GM23338 (cell line): ENCODE data around the gene ANKLE2. TPM values are rescaled to one million over a fixed set of nuclear protein-coding genes. Genes with fewer than 3 reads are reported as not detected.

Source experiments
- ATAC-seq: fragments of 200-7000 bp; cut with Tn5 transposase; 3 replicates; pipeline ENCODE4 v1.9.1; 2020
- DNase-seq: peaks from one replicate; pipeline ENCODE4 v3.0.0-alpha.2; 2015; ENCODE audit warnings: low spot score
- H2AFZ ChIP-seq: fragments of 200-600 bp; sonication (generic); 2 replicates; pipeline ENCODE4 v1.8.0; 2016; ENCODE audit warnings: antibody characterized with exemption, mild to moderate bottlenecking, moderate library complexity
- H3F3A ChIP-seq: fragments of 200-600 bp; sonication (generic); replicated peaks from 2 replicates; pipeline ENCODE4 v1.8.0; 2017; ENCODE audit warnings: antibody characterized with exemption, mixed run types, low read depth
- H3K27ac ChIP-seq: fragments of 200-600 bp; sonication (generic); 2 replicates; pipeline ENCODE4 v1.6.1; 2016; ENCODE audit warnings: low read depth
- H3K27me3 ChIP-seq: fragments of 200-600 bp; sonication (generic); 2 replicates; pipeline ENCODE4 v1.8.0; 2016; ENCODE audit warnings: mild to moderate bottlenecking, mixed run types, moderate library complexity; ENCODE audit not compliant: insufficient read depth
- H3K36me3 ChIP-seq: fragments of 200-600 bp; sonication (generic); 2 replicates; pipeline ENCODE4 v1.8.0; 2016; ENCODE audit warnings: mild to moderate bottlenecking; ENCODE audit not compliant: insufficient read depth
- H3K4me1 ChIP-seq: fragments of 200-600 bp; sonication (generic); 2 replicates; pipeline ENCODE4 v1.8.0; 2016; ENCODE audit warnings: mild to moderate bottlenecking, moderate library complexity; ENCODE audit not compliant: insufficient read depth
- H3K4me2 ChIP-seq: fragments of 200-600 bp; sonication (generic); 2 replicates; pipeline ENCODE4 v1.7.1; 2017; ENCODE audit warnings: mixed run types
- H3K4me3 ChIP-seq: fragments of 200-600 bp; sonication (generic); 2 replicates; pipeline ENCODE4 v1.6.1; 2016; ENCODE audit warnings: mixed run types
- H3K79me2 ChIP-seq: fragments of 200-600 bp; sonication (generic); replicated peaks from 2 replicates; pipeline ENCODE4 v1.8.0; 2017; ENCODE audit warnings: mild to moderate bottlenecking; ENCODE audit not compliant: insufficient read depth
- H3K9me2 ChIP-seq: fragments of 200-600 bp; sonication (generic); 2 replicates; pipeline ENCODE4 v1.8.0; 2017; ENCODE audit not compliant: insufficient read depth
- H4K20me1 ChIP-seq: fragments of 200-600 bp; sonication (generic); replicated peaks from 2 replicates; pipeline ENCODE4 v1.8.0; 2017; ENCODE audit warnings: mild to moderate bottlenecking; ENCODE audit not compliant: insufficient read depth
- H3K27ac Mint-ChIP-seq: 2 replicates; pipeline ENCODE4 v1.8.0; 2020; ENCODE audit warnings: inconsistent platforms, mild to moderate bottlenecking, moderate library complexity, mixed read lengths
- H3K27me3 Mint-ChIP-seq: 3 replicates; pipeline ENCODE4 v1.8.0; 2022; ENCODE audit warnings: low read depth, mild to moderate bottlenecking, moderate library complexity, mixed read lengths, inconsistent platforms; ENCODE audit not compliant: insufficient read depth, poor library complexity
- H3K36me3 Mint-ChIP-seq: 3 replicates; pipeline ENCODE4 v1.8.0; 2021; ENCODE audit warnings: low read depth, mild to moderate bottlenecking, inconsistent platforms, moderate library complexity, mixed read lengths
- H3K4me1 Mint-ChIP-seq: 3 replicates; pipeline ENCODE4 v1.8.0; 2020; ENCODE audit warnings: mild to moderate bottlenecking, inconsistent platforms, mixed read lengths
- H3K4me3 Mint-ChIP-seq: 3 replicates; pipeline ENCODE4 v1.8.0; 2021; ENCODE audit warnings: moderate library complexity, mild to moderate bottlenecking, inconsistent platforms, mixed read lengths
- H3K9me3 Mint-ChIP-seq: 3 replicates; pipeline ENCODE4 v1.8.0; 2020; ENCODE audit warnings: moderate library complexity, mild to moderate bottlenecking, inconsistent platforms, mixed read lengths
- CREB1 ChIP-seq: fragments of 250-450 bp; sonication (Bioruptor Pico); IDR thresholded peaks from 2 replicates; pipeline ENCODE4 v1.5.0; 2020; ENCODE audit warnings: low read depth, mild to moderate bottlenecking, moderate library complexity
- CTCF ChIP-seq, 2 experiments: fragments of 200-600 bp in 1 of 2; sonication (generic) in 1 of 2; conservative IDR thresholded peaks; 2 replicates each; pipeline versions ENCODE4 v1.5.1 to v1.6.1; 2016 to 2017; ENCODE audit warnings: antibody characterized with exemption in 2 of 2, low read depth in 2 of 2, mild to moderate bottlenecking in 2 of 2, moderate library complexity in 1 of 2
- ETS1 ChIP-seq: IDR thresholded peaks from 2 replicates; pipeline ENCODE4 v1.6.1; 2016; ENCODE audit warnings: antibody characterized with exemption
- EZH2 ChIP-seq: fragments of 200-600 bp; sonication (generic); IDR thresholded peaks from one replicate; pipeline ENCODE4 v1.8.0; 2017; ENCODE audit warnings: antibody characterized with exemption, mild to moderate bottlenecking, low read depth; ENCODE audit not compliant: unreplicated experiment
- EZH2phosphoT487 ChIP-seq: fragments of 200-600 bp; sonication (generic); IDR thresholded peaks from one replicate; pipeline ENCODE4 v1.8.1; 2018; ENCODE audit warnings: antibody characterized with exemption; ENCODE audit not compliant: unreplicated experiment
- JUNB ChIP-seq: IDR thresholded peaks from one replicate; pipeline ENCODE4 v1.6.1; 2016; ENCODE audit warnings: antibody characterized with exemption; ENCODE audit not compliant: unreplicated experiment
- NANOG ChIP-seq: IDR thresholded peaks from 2 replicates; pipeline ENCODE4 v1.6.1; 2016; ENCODE audit warnings: antibody characterized with exemption, borderline replicate concordance
- POLR2AphosphoS5 ChIP-seq: IDR thresholded peaks from 2 replicates; pipeline ENCODE4 v1.6.1; 2016; ENCODE audit warnings: antibody characterized with exemption, low read depth
- REST ChIP-seq: IDR thresholded peaks from one replicate; pipeline ENCODE4 v1.6.1; 2018; ENCODE audit warnings: antibody characterized with exemption; ENCODE audit not compliant: unreplicated experiment
- STAT1 ChIP-seq: IDR thresholded peaks from one replicate; pipeline ENCODE4 v1.6.1; 2016; ENCODE audit warnings: antibody characterized with exemption; ENCODE audit not compliant: unreplicated experiment
- ZNF114 ChIP-seq: fragments of 250-450 bp; sonication (Bioruptor Pico); IDR thresholded peaks from 2 replicates; pipeline ENCODE4 v1.5.0; 2020; ENCODE audit warnings: mild to moderate bottlenecking, moderate library complexity
- ZNF331 ChIP-seq: fragments of 250-450 bp; sonication (Bioruptor Pico); IDR thresholded peaks from 2 replicates; pipeline ENCODE4 v1.5.0; 2020; ENCODE audit warnings: low read depth, mild to moderate bottlenecking, moderate library complexity
- ZNF462 ChIP-seq: fragments of 250-450 bp; sonication (Bioruptor Pico); IDR thresholded peaks from 2 replicates; pipeline ENCODE4 v1.5.0; 2020; ENCODE audit warnings: mild to moderate bottlenecking, moderate library complexity
- polyA plus RNA-seq: library from polyadenylated mRNA; unstranded; fragments of >200 nt; fragmentation: Nextera tagmentation; extraction: Ambion mirVana; gene quantifications from 2 replicates; pipeline ENCODE4 v1.2.1, GENCODE V29; 2016
- total RNA-seq: library from RNA; depleted of rRNA; stranded (reverse); fragments of >200 nt; shearing (Covaris generic); gene quantifications from 2 replicates; pipeline ENCODE4 v1.2.3, GENCODE V29; 2014

ANKLE2 gene
- total and polyA plus RNA-seq, 2 experiments from 2014 or later, result 27.2 to 63.7 TPM

GRCh38 chr12:132708150-132708549 is 53.5 kb downstream of the ANKLE2 start:
- Histone ChIP-seq H3K4me3 (no peak overlapping the region), H3K9me2 (no peaks in the 10 kb centered on the region), H3K4me2 (no peak overlapping the region), H3K36me3 (no peaks in the 10 kb centered on the region; the same call in 1 of the 2 replicates), H4K20me1 (peaks cover 16% of the 10 kb centered on the region), H3K27ac (no peak overlapping the region), H3K4me1 (peaks cover 9% of the 10 kb centered on the region; the same call in 1 of the 2 replicates), H3K79me2 (peaks cover 20% of the 10 kb centered on the region), H2AFZ (no peak overlapping the region), H3F3A (peaks cover 17% of the 10 kb centered on the region), H3K27me3 (no peaks in the 10 kb centered on the region)
- Mint-ChIP-seq H3K4me1 (peaks cover 15% of the 10 kb centered on the region), H3K4me3 (no peak overlapping the region), H3K27me3 (peaks cover 20% of the 10 kb centered on the region), H3K27ac (no peak overlapping the region), H3K36me3 (peaks cover 26% of the 10 kb centered on the region), H3K9me3 (peaks cover 13% of the 10 kb centered on the region)
- TF ChIP-seq ZNF462, result no peak
- no peak for TF ChIP-seq POLR2AphosphoS5
- TF ChIP-seq REST, result no peak
- TF ChIP-seq ZNF114 (CRISPR knock-in tag), result no peak
- TF ChIP-seq NANOG, result no peak
- TF ChIP-seq JUNB, result no peak
- TF ChIP-seq CTCF (conservative IDR thresholded peaks at IDR 0.05; ENCODE audit: low read depth in 2 of 2), result no peak
- no peak for TF ChIP-seq ETS1
- TF ChIP-seq CREB1 (CRISPR knock-in tag), result no peak
- no peak for TF ChIP-seq EZH2
- TF ChIP-seq ZNF331 (CRISPR knock-in tag), result no peak
- no peak for TF ChIP-seq EZH2phosphoT487
- no peak for TF ChIP-seq STAT1
- DNase-seq (no peak), ATAC-seq (no peak)
